ENCODE results near the gene CLEC2D. TPM values are rescaled to one million over a fixed set of nuclear protein-coding genes. Genes with fewer than 3 reads are reported as not detected.

Gene CLEC2D
- total and polyA plus RNA-seq, 2 donors (not counting 1 experiment from before 2014, with no cell fraction given) = 158 to 426 TPM

DNA sequence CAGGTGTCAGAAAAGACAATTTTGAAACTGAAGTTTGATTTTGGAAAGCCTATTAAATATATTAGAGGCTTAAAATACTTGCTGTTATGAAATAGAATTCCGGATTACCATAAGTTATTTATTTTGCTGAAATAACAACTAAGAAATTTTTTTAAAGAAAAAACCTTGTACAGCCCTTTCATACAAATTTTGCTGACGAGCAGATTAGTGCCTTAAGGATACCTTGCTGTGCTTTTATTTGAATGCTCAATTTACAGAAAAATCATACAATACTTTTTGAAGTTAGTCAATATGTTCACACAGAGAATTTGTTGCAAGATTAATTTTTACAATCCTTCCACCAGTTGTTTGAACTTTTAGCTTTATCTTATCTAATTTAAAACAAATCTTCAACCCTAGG lies 29.5 kb upstream of the CLEC2D start:
- Mint-ChIP-seq H3K27me3 (no peaks in the 10 kb centered on the region), H3K4me1 (peaks cover 62% of the 10 kb centered on the region), H3K9me3 (ENCODE audit: insufficient read depth) (peaks cover 2% of the 10 kb centered on the region), H3K27ac (no peak overlapping the region), H3K4me3 (no peak overlapping the region)
- TF ChIP-seq, protein P1, sequence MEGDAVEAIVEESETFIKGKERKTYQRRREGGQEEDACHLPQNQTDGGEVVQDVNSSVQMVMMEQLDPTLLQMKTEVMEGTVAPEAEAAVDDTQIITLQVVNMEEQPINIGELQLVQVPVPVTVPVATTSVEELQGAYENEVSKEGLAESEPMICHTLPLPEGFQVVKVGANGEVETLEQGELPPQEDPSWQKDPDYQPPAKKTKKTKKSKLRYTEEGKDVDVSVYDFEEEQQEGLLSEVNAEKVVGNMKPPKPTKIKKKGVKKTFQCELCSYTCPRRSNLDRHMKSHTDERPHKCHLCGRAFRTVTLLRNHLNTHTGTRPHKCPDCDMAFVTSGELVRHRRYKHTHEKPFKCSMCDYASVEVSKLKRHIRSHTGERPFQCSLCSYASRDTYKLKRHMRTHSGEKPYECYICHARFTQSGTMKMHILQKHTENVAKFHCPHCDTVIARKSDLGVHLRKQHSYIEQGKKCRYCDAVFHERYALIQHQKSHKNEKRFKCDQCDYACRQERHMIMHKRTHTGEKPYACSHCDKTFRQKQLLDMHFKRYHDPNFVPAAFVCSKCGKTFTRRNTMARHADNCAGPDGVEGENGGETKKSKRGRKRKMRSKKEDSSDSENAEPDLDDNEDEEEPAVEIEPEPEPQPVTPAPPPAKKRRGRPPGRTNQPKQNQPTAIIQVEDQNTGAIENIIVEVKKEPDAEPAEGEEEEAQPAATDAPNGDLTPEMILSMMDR (IDR thresholded peaks at IDR 0.05) = no peak
- no peak for TF ChIP-seq EZH2 (IDR thresholded peaks at IDR 0.05; ENCODE audit: borderline replicate concordance, insufficient read depth, low read depth, low read length, poor library complexity, severe bottlenecking)
- H3K4me3 ChIP-seq (ENCODE audit: control extremely low read depth in 1 of 5, extremely low read depth in 1 of 5, insufficient read depth in 1 of 5, low read depth in 2 of 5, low read length in 4 of 5) = no peak overlapping the region
- POLR2A ChIA-PET = interaction anchor here (2.3 kb wide), 1 partner anchor 8 kb away, joined by 13 read pairs; no protein-coding TSS in a partner anchor
- intact Hi-C loops (cut with micrococcal nuclease) = loop anchor here (10.0 kb wide), 1 partner anchor 225 kb away; the partner anchor contains the start of gene CLEC2B
- peak overlapping the region in 1 of 2 donors; percentile 42 for H3K27ac ChIP-seq (ENCODE audit: low read length in 2 of 2)
- H3K4me1 ChIP-seq (ENCODE audit: control insufficient read depth in 2 of 2, insufficient read depth in 2 of 2, low read length in 2 of 2) = peaks cover 43 to 47% of the 10 kb centered on the region in 2 donors
- peaks cover 27% of the 10 kb centered on the region for H3K79me2 ChIP-seq (ENCODE audit: control insufficient read depth, insufficient read depth, low read length)
- no peak overlapping the region for H3K4me2 ChIP-seq (replicated peaks; ENCODE audit: low read depth, low read length, poor library complexity, severe bottlenecking)
- H3K36me3 ChIP-seq (replicated peaks in 1 of 2; ENCODE audit: control extremely low read depth in 1 of 2, control insufficient read depth in 1 of 2, extremely low read depth in 1 of 2, insufficient read depth in 2 of 2, low read length in 1 of 2) = no peaks in the 10 kb centered on the region
- no peak overlapping the region for H3K9ac ChIP-seq (ENCODE audit: low read length)
- H3K9me3 ChIP-seq (ENCODE audit: control extremely low read depth in 1 of 3, control insufficient read depth in 2 of 3, insufficient read depth in 1 of 3, low read length in 2 of 3) = peaks cover 0 to 14% (median 11%) of the 10 kb centered on the region in 3 donors
- no peak overlapping the region for H2AFZ ChIP-seq (ENCODE audit: insufficient read depth, low read depth, low read length, poor library complexity, severe bottlenecking)
- WGBS (ENCODE audit: insufficient coverage) = no CpG with 5 or more reads among the region's 2 CpGs
- ATAC-seq (ENCODE audit: low read depth) (no peak), DNase-seq (no peak)
- CTCF ChIA-PET = interaction anchor here (1.3 to 2.1 kb wide), 3 partner anchors 82 to 111 kb away, joined by 4 to 8 read pairs (median 7); no protein-coding TSS in a partner anchor
- no peaks in the 10 kb centered on the region for H3K27me3 ChIP-seq (replicated peaks in 1 of 4; ENCODE audit: control extremely low read depth in 1 of 4, control insufficient read depth in 3 of 4, insufficient read depth in 4 of 4, low read length in 3 of 4)
- H4K20me1 ChIP-seq (ENCODE audit: control insufficient read depth, insufficient read depth, low read length, poor library complexity, severe bottlenecking) = no peaks in the 10 kb centered on the region

DNA sequence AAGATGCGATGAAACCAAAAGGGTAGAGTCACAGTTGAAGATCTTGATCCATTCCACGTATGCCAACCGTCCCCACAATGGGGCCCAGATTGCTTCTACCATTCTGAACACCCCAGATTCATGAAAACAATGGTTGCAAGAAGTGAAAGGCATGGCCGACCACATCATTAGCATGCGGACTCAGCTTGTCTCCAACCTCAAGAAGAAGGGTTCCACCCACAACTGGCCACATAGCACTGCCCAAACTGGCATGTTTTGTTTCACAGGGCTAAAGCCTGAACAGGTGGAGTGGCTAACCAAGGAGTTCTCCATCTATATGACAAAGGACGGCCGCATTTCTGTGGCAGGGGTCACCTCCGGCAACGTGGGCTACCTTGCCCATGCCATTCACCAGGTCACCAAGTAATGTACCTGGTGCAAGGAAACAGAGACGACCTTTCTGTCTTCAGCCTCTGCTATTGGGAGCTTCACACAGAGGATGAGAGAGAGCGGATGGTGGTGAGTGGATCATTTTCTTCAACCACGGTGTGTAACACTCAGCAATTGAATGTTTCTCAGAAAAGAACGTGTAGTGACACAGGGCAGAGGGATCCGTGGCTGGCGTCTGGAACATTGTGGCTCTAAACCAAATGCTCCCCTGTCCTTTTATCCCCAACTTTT lies 26.8 kb upstream of the CLEC2D start:
- no peaks in the 10 kb centered on the region for H4K20me1 ChIP-seq (ENCODE audit: control insufficient read depth, insufficient read depth, low read length, poor library complexity, severe bottlenecking)
- peaks cover 3% of the 10 kb centered on the region for H3K9me3 Mint-ChIP-seq (ENCODE audit: insufficient read depth)
- CTCF ChIA-PET = interaction anchor here (0.6 kb wide), 1 partner anchor 508 kb away, joined by 3 read pairs; no protein-coding TSS in a partner anchor
- H3K9ac ChIP-seq (ENCODE audit: low read length) = peak overlapping the region; percentile 40
- H3K4me3 ChIP-seq (ENCODE audit: control extremely low read depth in 1 of 5, extremely low read depth in 1 of 5, insufficient read depth in 1 of 5, low read depth in 2 of 5, low read length in 4 of 5) = peak overlapping the region in 4 of 5 experiments; percentile 10 to 35 (median 14)
- H3K4me3 Mint-ChIP-seq = peak overlapping the region; percentile 78
- H3K79me2 ChIP-seq (ENCODE audit: control insufficient read depth, insufficient read depth, low read length) = peaks cover under 1% of the 10 kb centered on the region
- TF ChIP-seq EZH2 (IDR thresholded peaks at IDR 0.05; ENCODE audit: borderline replicate concordance, insufficient read depth, low read depth, low read length, poor library complexity, severe bottlenecking) = no peak
- TF ChIP-seq, protein P1 (IDR thresholded peaks at IDR 0.05) = no peak
- no peaks in the 10 kb centered on the region for H3K36me3 ChIP-seq (replicated peaks in 1 of 2; ENCODE audit: control extremely low read depth in 1 of 2, control insufficient read depth in 1 of 2, extremely low read depth in 1 of 2, insufficient read depth in 2 of 2, low read length in 1 of 2)
- H3K27ac ChIP-seq (ENCODE audit: low read length in 2 of 2) = peak overlapping the region in 1 of 2 donors; percentile 26
- H3K9me3 ChIP-seq (ENCODE audit: control extremely low read depth in 1 of 3, control insufficient read depth in 2 of 3, insufficient read depth in 1 of 3, low read length in 2 of 3) = peaks cover 0 to 9% (median 7%) of the 10 kb centered on the region in 3 donors
- H3K4me2 ChIP-seq (replicated peaks; ENCODE audit: low read depth, low read length, poor library complexity, severe bottlenecking) = peak overlapping the region; percentile 24
- POLR2A ChIA-PET = interaction anchor here (0.9 kb wide), 1 partner anchor 16 kb away, joined by 4 read pairs; no protein-coding TSS in a partner anchor
- ATAC-seq (ENCODE audit: low read depth) (no peak), DNase-seq (no peak)
- peaks cover 52% of the 10 kb centered on the region for H3K4me1 Mint-ChIP-seq
- peak overlapping the region; percentile 84 for H3K27ac Mint-ChIP-seq
- H3K27me3 Mint-ChIP-seq = no peaks in the 10 kb centered on the region
- no peaks in the 10 kb centered on the region for H3K27me3 ChIP-seq (replicated peaks in 1 of 4; ENCODE audit: control extremely low read depth in 1 of 4, control insufficient read depth in 3 of 4, insufficient read depth in 4 of 4, low read length in 3 of 4)
- intact Hi-C loops (cut with micrococcal nuclease) = loop anchor here (10.0 kb wide), 1 partner anchor 222 kb away; the partner anchor contains the start of gene CLEC2B
- WGBS (ENCODE audit: insufficient coverage) = 81% methylated on average over 13 of the region's 15 CpGs
- H2AFZ ChIP-seq (ENCODE audit: insufficient read depth, low read depth, low read length, poor library complexity, severe bottlenecking) = peak overlapping the region; percentile 2
- H3K4me1 ChIP-seq (ENCODE audit: control insufficient read depth in 2 of 2, insufficient read depth in 2 of 2, low read length in 2 of 2) = peaks cover 27 to 34% of the 10 kb centered on the region in 2 donors
